Endodermal cell (in vitro differentiated cells): Measurements from ENCODE around the gene SELL. TPM values are rescaled to one million over a fixed set of nuclear protein-coding genes. Genes with fewer than 3 reads are reported as not detected.

Experiments
- DNase-seq: peaks from one replicate; pipeline ENCODE4 v3.0.0-alpha.2; 2017
- H3K27ac ChIP-seq: 2 replicates; pipeline ENCODE4 v1.5.1; 2013; ENCODE audit warnings: mild to moderate bottlenecking, low read depth, low read length, moderate library complexity
- H3K27me3 ChIP-seq: 2 replicates; pipeline ENCODE4 v1.6.1; 2013; ENCODE audit warnings: mild to moderate bottlenecking, low read length, moderate library complexity; ENCODE audit not compliant: insufficient read depth, control insufficient read depth, poor library complexity, severe bottlenecking
- H3K36me3 ChIP-seq: 2 replicates; pipeline ENCODE4 v1.7.0; 2013; ENCODE audit warnings: mild to moderate bottlenecking, low read length, moderate library complexity; ENCODE audit not compliant: control insufficient read depth, insufficient read depth
- H3K4me1 ChIP-seq: one replicate; pipeline ENCODE4 v1.7.0; 2013; ENCODE audit warnings: low read length; ENCODE audit not compliant: control insufficient read depth, insufficient read depth
- H3K4me3 ChIP-seq: 2 replicates; pipeline ENCODE4 v1.5.1; 2013; ENCODE audit warnings: mild to moderate bottlenecking, low read length, moderate library complexity
- H3K9ac ChIP-seq: 2 replicates; pipeline ENCODE4 v1.6.1; 2013; ENCODE audit warnings: mild to moderate bottlenecking, low read length, moderate library complexity; ENCODE audit not compliant: poor library complexity, severe bottlenecking; ENCODE audit errors: extremely low read depth
- H3K9me3 ChIP-seq: 2 replicates; pipeline ENCODE4 v1.6.1; 2013; ENCODE audit warnings: mild to moderate bottlenecking, low read length, moderate library complexity; ENCODE audit not compliant: control insufficient read depth
- H3K27ac Mint-ChIP-seq: 2 replicates; pipeline ENCODE4 v1.8.0; 2020; ENCODE audit warnings: mixed read lengths
- H3K27me3 Mint-ChIP-seq: 2 replicates; pipeline ENCODE4 v1.8.0; 2021; ENCODE audit warnings: mild to moderate bottlenecking, mixed read lengths; ENCODE audit not compliant: insufficient read depth
- H3K36me3 Mint-ChIP-seq: 2 replicates; pipeline ENCODE4 v1.8.0; 2020; ENCODE audit warnings: low read depth, mixed read lengths
- H3K4me1 Mint-ChIP-seq: 2 replicates; pipeline ENCODE4 v1.8.0; 2020; ENCODE audit warnings: mixed read lengths
- H3K4me3 Mint-ChIP-seq: 2 replicates; pipeline ENCODE4 v1.8.0; 2020; ENCODE audit warnings: mild to moderate bottlenecking, moderate library complexity, mixed read lengths
- H3K9me3 Mint-ChIP-seq: 2 replicates; pipeline ENCODE4 v1.8.0; 2020; ENCODE audit warnings: mild to moderate bottlenecking, mixed read lengths
- CTCF ChIP-seq: fragments of 200-600 bp; sonication (generic); conservative IDR thresholded peaks from 2 replicates; pipeline ENCODE4 v1.5.0; 2021; ENCODE audit warnings: antibody characterized with exemption, mild to moderate bottlenecking
- WGBS, 2 experiments: methylation state at CpG; one replicate each; pipeline versions ENCODE4 v1.1.5 to v1.1.7; 2013; ENCODE audit warnings: missing lambda C conversion rate in 2 of 2, mixed read lengths in 1 of 2; ENCODE audit not compliant: insufficient coverage in 1 of 2, insufficient read length in 1 of 2; 5-methylcytosine and 5-hydroxymethylcytosine counted together
- total RNA-seq, 2 donors: library from RNA; stranded (reverse); fragmentation: NEBNext Ultra II Directional in 1 of 2; extraction: Animal tissue kit (Norgen Biotek cat#: 25700) in 1 of 2; gene quantifications; 2 replicates in 1 of 2; 3 replicates in 1 of 2; pipeline ENCODE4 v1.2.1, GENCODE V29; 2021

The SELL gene
- total RNA-seq, 2 donors from 2014 or later, result 0.95 TPM; not detected in 1

- H3K4me1 ChIP-seq, result no peaks in the 10 kb centered on the region
- no peaks in the 10 kb centered on the region for H3K9me3 ChIP-seq
- no peak for TF ChIP-seq CTCF
- Mint-ChIP-seq H3K36me3 (no peaks in the 10 kb centered on the region), H3K4me1 (peaks cover 2% of the 10 kb centered on the region), H3K27ac (no peak overlapping the region), H3K27me3 (peaks cover 2% of the 10 kb centered on the region), H3K4me3 (no peak overlapping the region), H3K9me3 (peaks cover 23% of the 10 kb centered on the region)
- DNase-seq, result no peak
- no peak overlapping the region for H3K4me3 ChIP-seq
- peaks cover 17% of the 10 kb centered on the region for H3K27me3 ChIP-seq
- H3K36me3 ChIP-seq, result no peaks in the 10 kb centered on the region
- no peak overlapping the region for H3K9ac ChIP-seq
- WGBS, 2 experiments, result 88% methylated on average over 2 of the region's 2 CpGs; no CpG with 5 or more reads in 1 of the 2 experiments
- H3K27ac ChIP-seq, result no peak overlapping the region
Measured at GRCh38 chr1:169712309-169712631, 850 bp upstream of the SELL start.

- no peak overlapping the region for H3K27ac Mint-ChIP-seq
- Histone ChIP-seq H3K4me1 (no peaks in the 10 kb centered on the region), H3K36me3 (no peaks in the 10 kb centered on the region), H3K4me3 (no peak overlapping the region), H3K27ac (no peak overlapping the region), H3K9ac (no peak overlapping the region), H3K27me3 (peaks cover 7% of the 10 kb centered on the region), H3K9me3 (no peaks in the 10 kb centered on the region)
- no peak overlapping the region for H3K4me3 Mint-ChIP-seq
- H3K27me3 Mint-ChIP-seq, result no peaks in the 10 kb centered on the region
- H3K4me1 Mint-ChIP-seq, result peaks cover 2% of the 10 kb centered on the region
- 89 to 93% methylated on average over 3 of the region's 3 CpGs for WGBS, 2 experiments
- TF ChIP-seq CTCF, result no peak
- no peak for DNase-seq
- no peaks in the 10 kb centered on the region for H3K36me3 Mint-ChIP-seq
- peaks cover 3% of the 10 kb centered on the region for H3K9me3 Mint-ChIP-seq
Measured at GRCh38 chr1:169708647-169709046, 2.8 kb downstream of the SELL start.

- no peak for DNase-seq
- Histone ChIP-seq H3K9ac (no peak overlapping the region), H3K4me1 (no peaks in the 10 kb centered on the region), H3K4me3 (no peak overlapping the region), H3K9me3 (no peaks in the 10 kb centered on the region), H3K36me3 (no peaks in the 10 kb centered on the region), H3K27ac (no peak overlapping the region), H3K27me3 (peaks cover 10% of the 10 kb centered on the region)
- WGBS, 2 experiments, result 90 to 92% methylated on average over 6 to 9 of the region's 9 CpGs
- no peak overlapping the region for H3K4me3 Mint-ChIP-seq
- H3K4me1 Mint-ChIP-seq, result peaks cover 2% of the 10 kb centered on the region
- no peak overlapping the region for H3K27ac Mint-ChIP-seq
- H3K27me3 Mint-ChIP-seq, result no peaks in the 10 kb centered on the region
- TF ChIP-seq CTCF, result no peak
- H3K36me3 Mint-ChIP-seq, result no peaks in the 10 kb centered on the region
- no peaks in the 10 kb centered on the region for H3K9me3 Mint-ChIP-seq
Measured at GRCh38 chr1:169707912-169708604, 3.4 kb downstream of the SELL start.
